ENCODE results near the gene INPP5D. TPM values are rescaled to one million over a fixed set of nuclear protein-coding genes. Genes with fewer than 3 reads are reported as not detected.

Gene INPP5D
- total RNA-seq, 1 donor from 2014 or later: 2.2 TPM

GRCh38 chr2:233068762-233069418 lies 8.7 kb downstream of the INPP5D start:
- TF ChIP-seq, protein P1, sequence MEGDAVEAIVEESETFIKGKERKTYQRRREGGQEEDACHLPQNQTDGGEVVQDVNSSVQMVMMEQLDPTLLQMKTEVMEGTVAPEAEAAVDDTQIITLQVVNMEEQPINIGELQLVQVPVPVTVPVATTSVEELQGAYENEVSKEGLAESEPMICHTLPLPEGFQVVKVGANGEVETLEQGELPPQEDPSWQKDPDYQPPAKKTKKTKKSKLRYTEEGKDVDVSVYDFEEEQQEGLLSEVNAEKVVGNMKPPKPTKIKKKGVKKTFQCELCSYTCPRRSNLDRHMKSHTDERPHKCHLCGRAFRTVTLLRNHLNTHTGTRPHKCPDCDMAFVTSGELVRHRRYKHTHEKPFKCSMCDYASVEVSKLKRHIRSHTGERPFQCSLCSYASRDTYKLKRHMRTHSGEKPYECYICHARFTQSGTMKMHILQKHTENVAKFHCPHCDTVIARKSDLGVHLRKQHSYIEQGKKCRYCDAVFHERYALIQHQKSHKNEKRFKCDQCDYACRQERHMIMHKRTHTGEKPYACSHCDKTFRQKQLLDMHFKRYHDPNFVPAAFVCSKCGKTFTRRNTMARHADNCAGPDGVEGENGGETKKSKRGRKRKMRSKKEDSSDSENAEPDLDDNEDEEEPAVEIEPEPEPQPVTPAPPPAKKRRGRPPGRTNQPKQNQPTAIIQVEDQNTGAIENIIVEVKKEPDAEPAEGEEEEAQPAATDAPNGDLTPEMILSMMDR (IDR thresholded peaks at IDR 0.05; ENCODE audit: partially characterized antibody, unreplicated experiment): no peak
- H3K27me3 Mint-ChIP-seq (ENCODE audit: unreplicated experiment): no peaks in the 10 kb centered on the region
- no peak overlapping the region for H3K27ac Mint-ChIP-seq (ENCODE audit: unreplicated experiment)
- H3K9me3 Mint-ChIP-seq (ENCODE audit: unreplicated experiment): peaks cover 2% of the 10 kb centered on the region
- H3K4me3 Mint-ChIP-seq (ENCODE audit: unreplicated experiment): no peak overlapping the region
- H3K36me3 Mint-ChIP-seq (ENCODE audit: unreplicated experiment): no peaks in the 10 kb centered on the region
- DNase-seq: no peak
- H3K4me1 Mint-ChIP-seq (ENCODE audit: low read depth, unreplicated experiment): no peaks in the 10 kb centered on the region

DNA sequence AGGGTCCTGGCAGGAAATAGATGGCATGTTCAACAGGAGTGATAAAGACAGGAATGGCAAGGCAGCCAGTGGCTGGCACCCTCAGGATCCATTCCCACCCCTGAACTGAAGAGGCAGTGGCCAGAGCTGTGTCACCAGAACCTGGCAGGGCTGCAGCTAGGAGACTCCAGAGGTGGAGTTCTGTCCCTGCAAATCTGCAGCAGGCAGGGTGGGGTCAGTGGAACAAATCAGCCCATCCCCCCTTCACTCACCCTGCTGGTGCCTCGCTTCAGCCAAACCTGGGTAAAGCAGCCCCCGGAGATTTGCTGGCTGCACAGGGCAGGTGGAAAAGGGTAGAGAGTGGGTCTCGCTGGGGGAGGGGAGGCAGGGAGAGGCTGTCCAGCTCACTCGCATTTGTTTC lies 12.7 kb downstream of the INPP5D start:
- Mint-ChIP-seq H3K36me3 (ENCODE audit: unreplicated experiment) (no peaks in the 10 kb centered on the region), H3K9me3 (ENCODE audit: unreplicated experiment) (peaks cover 2% of the 10 kb centered on the region)
- DNase-seq: no peak

GRCh38 chr2:233074106-233074505 lies 14.0 kb downstream of the INPP5D start:
- Mint-ChIP-seq H3K27ac (ENCODE audit: unreplicated experiment) (no peak overlapping the region), H3K36me3 (ENCODE audit: unreplicated experiment) (no peaks in the 10 kb centered on the region), H3K27me3 (ENCODE audit: unreplicated experiment) (no peaks in the 10 kb centered on the region), H3K4me1 (ENCODE audit: low read depth, unreplicated experiment) (no peaks in the 10 kb centered on the region), H3K4me3 (ENCODE audit: unreplicated experiment) (no peak overlapping the region), H3K9me3 (ENCODE audit: unreplicated experiment) (peaks cover 2% of the 10 kb centered on the region)
- TF ChIP-seq, protein P1 (IDR thresholded peaks at IDR 0.05; ENCODE audit: partially characterized antibody, unreplicated experiment): no peak
- no peak for DNase-seq

More for the DNA sequence above, 12.7 kb downstream of the INPP5D start:
- Mint-ChIP-seq H3K27me3 (ENCODE audit: unreplicated experiment) (no peaks in the 10 kb centered on the region), H3K4me1 (ENCODE audit: low read depth, unreplicated experiment) (no peaks in the 10 kb centered on the region), H3K27ac (ENCODE audit: unreplicated experiment) (no peak overlapping the region), H3K4me3 (ENCODE audit: unreplicated experiment) (no peak overlapping the region)
- TF ChIP-seq, protein P1 (IDR thresholded peaks at IDR 0.05; ENCODE audit: partially characterized antibody, unreplicated experiment): no peak

GRCh38 chr2:233075141-233075965 lies 15.2 kb downstream of the INPP5D start:
- peaks cover 2% of the 10 kb centered on the region for H3K9me3 Mint-ChIP-seq (ENCODE audit: unreplicated experiment)

More at GRCh38 chr2:233075141-233075965, 15.2 kb downstream of the INPP5D start:
- H3K4me3 Mint-ChIP-seq (ENCODE audit: unreplicated experiment): no peak overlapping the region
- TF ChIP-seq, protein P1 (IDR thresholded peaks at IDR 0.05; ENCODE audit: partially characterized antibody, unreplicated experiment): no peak
- no peak for DNase-seq
- no peaks in the 10 kb centered on the region for H3K4me1 Mint-ChIP-seq (ENCODE audit: low read depth, unreplicated experiment)
- no peak overlapping the region for H3K27ac Mint-ChIP-seq (ENCODE audit: unreplicated experiment)
- peaks cover 2% of the 10 kb centered on the region for H3K36me3 Mint-ChIP-seq (ENCODE audit: unreplicated experiment)
- H3K27me3 Mint-ChIP-seq (ENCODE audit: unreplicated experiment): no peaks in the 10 kb centered on the region
